HG03095 (cell line): Measurements from ENCODE around the gene CELF3.
"Not testable (repeated sequence)": the region's sequence is repeated elsewhere in the genome, so short reads cannot be mapped to it uniquely, and the experiment has no call there.

Experiments used
- ATAC-seq: cut with Tn5 transposase; IDR thresholded peaks from one replicate; pipeline ENCODE4 v1.9.1; 2021; ENCODE audit warnings: moderate library complexity; ENCODE audit not compliant: unreplicated experiment

CELF3 gene

GRCh38 chr1:151704246-151704645 lies 12.4 kb downstream of the CELF3 start:
- ATAC-seq, result no peak

- no peak for ATAC-seq
Observed at GRCh38 chr1:151703813-151704212, 12.8 kb downstream of the CELF3 start.

GRCh38 chr1:151702936-151703335 lies 13.7 kb downstream of the CELF3 start:
- ATAC-seq, result no peak

- ATAC-seq, result no peak
Observed at GRCh38 chr1:151701515-151701914, 15.1 kb downstream of the CELF3 start.

- ATAC-seq, result no peak
Observed at GRCh38 chr1:151693057-151693651, 23.4 kb downstream of the CELF3 start.

- no peak for ATAC-seq
Observed at GRCh38 chr1:151692226-151692625, 24.4 kb downstream of the CELF3 start.

- ATAC-seq, result no peak
Observed at GRCh38 chr1:151689494-151689893, 27.1 kb downstream of the CELF3 start.

- ATAC-seq, result no peak
Observed at GRCh38 chr1:151686561-151686960, 30.0 kb downstream of the CELF3 start.

- no peak for ATAC-seq
Observed at GRCh38 chr1:151684128-151684527, 32.5 kb downstream of the CELF3 start.

- not testable (repeated sequence) for ATAC-seq
Observed at GRCh38 chr1:151682901-151683300, 33.7 kb downstream of the CELF3 start.

- no peak for ATAC-seq
Observed at GRCh38 chr1:151681923-151682322, 34.7 kb downstream of the CELF3 start.

- ATAC-seq, result no peak
Observed at GRCh38 chr1:151680826-151681225, 35.8 kb downstream of the CELF3 start.

GRCh38 chr1:151680391-151680790 lies 36.2 kb downstream of the CELF3 start:
- ATAC-seq, result no peak

GRCh38 chr1:151673407-151673806 lies 43.2 kb downstream of the CELF3 start:
- no peak for ATAC-seq

- not testable (repeated sequence) for ATAC-seq
Observed at GRCh38 chr1:151670036-151670675, 46.4 kb downstream of the CELF3 start.

- ATAC-seq, result no peak
Observed at GRCh38 chr1:151668090-151668489, 48.5 kb downstream of the CELF3 start.

GRCh38 chr1:151661751-151662150 lies 54.9 kb downstream of the CELF3 start:
- ATAC-seq, result no peak

GRCh38 chr1:151655371-151655770 lies 61.2 kb downstream of the CELF3 start:
- no peak for ATAC-seq

- no peak for ATAC-seq
Observed at GRCh38 chr1:151653397-151653796, 63.2 kb downstream of the CELF3 start.
